Large intestine (tissue), 3 donors: ENCODE results near the gene LGALS4. TPM values are rescaled to one million over a fixed set of nuclear protein-coding genes. Genes with fewer than 3 reads are reported as not detected.

Experiments used
- DNase-seq, 2 donors: peaks; one replicate each; pipeline versions ENCODE4 v3.0.0 to v3.0.0-alpha.2; 2013
- H3K27ac ChIP-seq: one replicate; pipeline ENCODE4 v1.5.1; 2013; ENCODE audit warnings: low read length
- H3K27me3 ChIP-seq: 2 replicates; pipeline ENCODE4 v1.6.1; 2013; ENCODE audit warnings: low read length; ENCODE audit not compliant: control insufficient read depth, insufficient read depth
- H3K36me3 ChIP-seq: 2 replicates; pipeline ENCODE4 v1.6.1; 2013; ENCODE audit warnings: low read length; ENCODE audit not compliant: control insufficient read depth, insufficient read depth
- H3K4me1 ChIP-seq: one replicate; pipeline ENCODE4 v1.6.1; 2013; ENCODE audit warnings: low read length; ENCODE audit not compliant: control insufficient read depth, insufficient read depth
- H3K4me3 ChIP-seq: one replicate; pipeline ENCODE4 v1.5.1; 2013; ENCODE audit warnings: low read length
- H3K9me3 ChIP-seq: one replicate; pipeline ENCODE4 v1.6.1; 2013; ENCODE audit warnings: mild to moderate bottlenecking, low read depth, low read length, moderate library complexity; ENCODE audit not compliant: control insufficient read depth
- WGBS: methylation state at CpG from one replicate; pipeline ENCODE4 v1.1.5; 2013; ENCODE audit warnings: low lambda C conversion rate; ENCODE audit not compliant: insufficient coverage; 5-methylcytosine and 5-hydroxymethylcytosine counted together
- polyA plus RNA-seq: library from polyadenylated mRNA; unstranded; fragments of 120-200 nt; gene quantifications from one replicate; pipeline ENCODE4 v1.2.1, GENCODE V29; 2013

LGALS4 gene
- polyA plus RNA-seq, 1 donor, result 680 TPM

GRCh38 chr19:38851622-38852230, 39.0 kb upstream of the LGALS4 start:
- Histone ChIP-seq H3K36me3 (peaks cover 15% of the 10 kb centered on the region), H3K4me1 (peaks cover 25% of the 10 kb centered on the region), H3K27me3 (no peaks in the 10 kb centered on the region), H3K27ac (peak overlapping the region; percentile 99), H3K4me3 (peak overlapping the region; percentile 62), H3K9me3 (peaks cover 10% of the 10 kb centered on the region)
- DNase-seq, result peak; percentile 94 to 96
- no CpG with 5 or more reads among the region's 67 CpGs for WGBS

DNA sequence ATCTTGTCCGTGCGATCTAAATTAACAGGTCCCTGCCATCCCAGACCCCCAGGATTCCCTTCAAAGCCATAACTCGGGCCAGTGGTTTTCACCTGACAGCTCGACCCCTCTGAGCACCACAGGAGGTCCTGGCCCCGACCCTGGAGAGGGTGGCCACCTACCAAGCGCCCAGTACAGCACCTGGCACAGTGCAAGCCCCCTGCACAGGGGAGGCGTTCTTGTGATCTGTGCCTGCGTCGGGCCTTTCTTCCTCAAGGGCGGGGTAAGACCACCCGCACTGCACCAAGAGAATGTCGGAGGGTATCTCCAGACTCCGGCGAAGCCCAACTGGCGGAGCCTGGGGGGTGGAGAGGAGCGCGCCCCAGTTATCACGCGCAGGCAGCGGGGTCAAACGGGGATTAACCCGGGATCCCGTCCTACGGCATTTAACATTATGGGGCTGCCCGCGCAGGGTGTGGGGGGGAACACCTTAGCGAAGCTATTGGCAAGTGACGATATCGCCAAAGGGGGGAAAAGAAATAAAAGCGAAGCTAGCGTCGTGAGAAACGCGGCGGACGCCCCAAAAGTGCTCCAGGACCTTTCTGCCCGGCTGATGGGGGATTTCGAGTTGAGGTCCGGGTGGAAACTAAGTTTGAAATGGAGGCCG, 38.4 kb upstream of the LGALS4 start:
- H3K36me3 ChIP-seq, result peaks cover 21% of the 10 kb centered on the region
- peaks cover 25% of the 10 kb centered on the region for H3K4me1 ChIP-seq
- H3K4me3 ChIP-seq, result peak overlapping the region; percentile 62
- no peaks in the 10 kb centered on the region for H3K27me3 ChIP-seq
- WGBS, result 0% methylated on average over 2 of the region's 40 CpGs
- H3K27ac ChIP-seq, result peak overlapping the region; percentile 99
- peak in 1 of 2 donors; percentile 67 for DNase-seq
- peaks cover 5% of the 10 kb centered on the region for H3K9me3 ChIP-seq

DNA sequence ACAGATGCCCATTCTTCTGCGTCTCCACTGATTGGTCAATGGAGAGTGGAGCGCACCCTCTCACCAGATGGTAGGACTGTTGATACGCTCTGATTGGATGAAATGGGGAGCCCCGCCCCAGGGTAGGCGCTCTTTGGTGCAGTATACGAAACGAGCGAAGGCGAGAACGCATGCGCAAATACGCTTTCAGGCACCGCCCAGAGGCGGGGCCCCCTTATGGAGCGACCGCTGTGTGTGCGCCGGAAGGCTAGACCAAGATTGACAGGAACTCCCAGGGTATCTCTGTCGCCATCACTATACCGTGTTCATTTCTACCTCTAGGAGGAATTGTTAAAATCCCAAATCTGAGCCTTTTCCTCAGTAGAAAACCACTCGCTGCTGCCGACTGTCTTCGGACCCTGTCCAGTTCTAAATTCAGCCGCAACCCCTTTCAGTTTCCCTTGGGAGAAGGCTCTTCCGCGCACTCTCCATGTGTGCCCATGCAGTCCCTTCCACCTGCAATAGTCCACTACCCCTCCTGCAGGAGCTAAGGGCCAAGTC, 37.8 kb upstream of the LGALS4 start:
- DNase-seq, result peak in 1 of 2 donors; percentile 100
- Histone ChIP-seq H3K4me1 (peaks cover 25% of the 10 kb centered on the region), H3K4me3 (peak overlapping the region; percentile 62), H3K27ac (peak overlapping the region; percentile 99), H3K27me3 (no peaks in the 10 kb centered on the region), H3K9me3 (no peaks in the 10 kb centered on the region), H3K36me3 (peaks cover 27% of the 10 kb centered on the region)
- WGBS, result no CpG with 5 or more reads among the region's 26 CpGs

- no CpG with 5 or more reads among the region's 50 CpGs for WGBS
- Histone ChIP-seq H3K27me3 (no peaks in the 10 kb centered on the region), H3K4me3 (peak within 1 kb of the TSS; percentile 62), H3K27ac (peak within 1 kb of the TSS; percentile 99), H3K36me3 (peaks cover 32% of the 10 kb centered on the region), H3K9me3 (no peaks in the 10 kb centered on the region), H3K4me1 (peaks cover 25% of the 10 kb centered on the region)
- peak in 1 of 2 donors; percentile 100 for DNase-seq
These were observed 37.2 kb upstream of the LGALS4 start, which contains the start of gene HNRNPL for GRCh38 chr19:38849860-38850435. Gene HNRNPL (minus strand): TSS chr19:38849986. CDS start chr19:38849966, 20 bp downstream.

- H3K4me1 ChIP-seq, result peaks cover 25% of the 10 kb centered on the region
- H3K4me3 ChIP-seq, result peak overlapping the region; percentile 50
- H3K27ac ChIP-seq, result peak overlapping the region; percentile 81
- peaks cover 39% of the 10 kb centered on the region for H3K36me3 ChIP-seq
- peak; percentile 97 for DNase-seq
- H3K9me3 ChIP-seq, result no peaks in the 10 kb centered on the region
- H3K27me3 ChIP-seq, result no peaks in the 10 kb centered on the region
- WGBS, result no CpG with 5 or more reads among the region's 76 CpGs
These were observed 36.6 kb upstream of the LGALS4 start for GRCh38 chr19:38849147-38849859.

GRCh38 chr19:38848299-38849146, 35.8 kb upstream of the LGALS4 start:
- Histone ChIP-seq H3K36me3 (peaks cover 47% of the 10 kb centered on the region), H3K9me3 (no peaks in the 10 kb centered on the region), H3K27ac (peak overlapping the region; percentile 64), H3K4me1 (peaks cover 25% of the 10 kb centered on the region), H3K27me3 (no peaks in the 10 kb centered on the region), H3K4me3 (peak overlapping the region; percentile 50)
- no peak for DNase-seq
- 10% methylated on average over 2 of the region's 22 CpGs for WGBS

DNA sequence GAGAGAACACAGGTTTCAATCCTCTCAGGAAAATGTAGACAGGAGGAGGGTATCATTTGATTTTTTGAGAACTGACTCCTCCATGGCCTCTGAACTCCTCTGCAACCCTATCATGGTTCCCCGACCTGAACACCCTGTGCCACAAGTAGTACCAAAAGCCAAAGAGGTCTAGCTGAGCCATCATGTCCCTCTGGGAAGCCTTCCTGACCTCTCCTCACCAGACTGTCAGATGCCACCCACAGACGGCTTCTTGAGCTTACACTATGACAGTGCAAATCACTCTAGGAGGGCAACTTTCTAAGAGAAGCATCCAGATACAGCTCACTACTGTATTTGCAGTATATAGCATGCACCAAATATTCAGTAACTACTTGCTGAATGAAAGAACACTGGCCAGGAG, 33.4 kb upstream of the LGALS4 start:
- Histone ChIP-seq H3K36me3 (peaks cover 71% of the 10 kb centered on the region), H3K9me3 (no peaks in the 10 kb centered on the region), H3K27ac (no peak overlapping the region), H3K4me3 (no peak overlapping the region), H3K4me1 (peaks cover 15% of the 10 kb centered on the region), H3K27me3 (no peaks in the 10 kb centered on the region)
- WGBS, result no CpG with 5 or more reads among the region's 2 CpGs
- DNase-seq, result no peak

- H3K27me3 ChIP-seq, result no peaks in the 10 kb centered on the region
- peaks cover 77% of the 10 kb centered on the region for H3K36me3 ChIP-seq
- DNase-seq, result no peak
- no peak overlapping the region for H3K27ac ChIP-seq
- peaks cover 10% of the 10 kb centered on the region for H3K4me1 ChIP-seq
- H3K4me3 ChIP-seq, result no peak overlapping the region
- WGBS, result 100% methylated on average over 1 of the region's 14 CpGs
- no peaks in the 10 kb centered on the region for H3K9me3 ChIP-seq
These were observed 32.8 kb upstream of the LGALS4 start for GRCh38 chr19:38845374-38846024.

DNA sequence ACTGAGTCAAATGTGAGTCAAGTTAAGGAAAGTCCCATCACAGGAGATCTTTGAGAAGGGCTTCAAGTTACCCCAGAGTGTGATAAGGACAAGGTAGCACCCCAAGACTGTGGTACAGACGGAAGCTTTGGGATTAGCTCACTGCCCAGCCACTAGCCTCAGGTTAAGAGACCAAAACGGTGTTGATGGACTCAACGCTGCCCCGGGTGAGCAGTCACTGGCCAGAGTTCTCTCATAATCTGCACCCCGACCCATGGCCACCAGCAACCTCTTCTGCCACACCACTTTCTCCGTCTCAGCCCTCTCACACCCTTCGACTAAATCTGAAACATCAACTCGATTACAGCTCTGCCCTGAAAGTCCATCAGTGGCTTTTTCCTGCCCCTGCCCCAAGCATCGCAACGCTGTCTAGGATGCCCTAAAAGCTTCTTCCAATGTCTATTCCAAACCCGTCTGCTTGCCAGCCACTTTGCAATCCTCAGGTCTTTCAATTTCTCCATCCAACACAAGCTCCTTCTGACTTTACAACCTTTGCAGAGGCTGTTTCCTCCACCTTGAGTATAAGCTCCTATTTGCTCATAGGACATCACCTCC, 31.4 kb upstream of the LGALS4 start:
- Histone ChIP-seq H3K4me3 (no peak overlapping the region), H3K36me3 (peaks cover 89% of the 10 kb centered on the region), H3K4me1 (peaks cover 14% of the 10 kb centered on the region), H3K27ac (no peak overlapping the region), H3K27me3 (no peaks in the 10 kb centered on the region), H3K9me3 (no peaks in the 10 kb centered on the region)
- DNase-seq, result no peak
- WGBS, result 100% methylated on average over 1 of the region's 11 CpGs
